ENCODE data around the gene KRT33A. TPM values are rescaled to one million over a fixed set of nuclear protein-coding genes. Genes with fewer than 3 reads are reported as not detected.

The KRT33A gene
- total RNA-seq, 2 experiments from 2014 or later, result not detected

DNA sequence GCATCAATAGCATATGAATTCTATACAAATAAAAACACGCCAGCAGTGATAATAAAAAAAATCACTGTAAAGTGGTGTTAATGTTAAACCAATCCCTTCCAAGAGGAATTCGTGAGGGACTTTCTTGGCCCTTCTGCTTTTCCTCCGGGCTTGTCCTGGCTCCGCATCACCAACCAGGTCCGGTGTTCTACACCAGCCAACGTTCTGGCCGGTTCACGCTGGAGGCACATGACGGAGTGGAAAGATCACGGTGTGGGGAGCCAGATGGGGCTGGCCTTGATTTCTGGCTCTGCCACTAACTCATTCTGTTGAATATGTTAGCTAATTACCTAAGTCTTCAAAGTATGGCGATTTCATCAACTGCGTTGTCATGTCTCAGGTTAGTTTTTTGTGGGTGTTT, 46.5 kb downstream of the KRT33A start:
- no peak for DNase-seq

DNA sequence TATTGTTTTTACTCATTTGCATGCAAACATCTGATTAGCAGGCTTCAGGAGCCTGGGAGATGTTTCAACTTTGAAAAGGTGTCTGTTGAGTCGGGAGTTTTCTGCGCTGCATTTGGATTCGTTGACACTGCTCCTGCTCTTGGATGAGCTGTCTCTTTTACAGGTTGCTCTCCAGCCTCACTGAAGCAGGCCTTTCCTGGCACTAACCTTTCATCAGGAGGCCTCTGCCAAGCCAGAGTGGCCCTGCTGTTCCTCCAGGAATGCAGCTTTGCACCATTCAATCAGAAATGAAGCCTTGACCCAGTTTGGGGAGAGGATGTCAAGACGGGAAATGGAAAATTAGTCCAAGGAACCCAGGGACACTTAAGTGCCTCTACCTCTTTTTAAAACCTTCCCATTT, 47.6 kb downstream of the KRT33A start:
- H3K27ac Mint-ChIP-seq, result no peak overlapping the region
- intact Hi-C loops (cut with micrococcal nuclease), result no loop called here
- H3K4me3 Mint-ChIP-seq, result no peak overlapping the region
- H3K36me3 Mint-ChIP-seq (ENCODE audit: low read depth), result no peaks in the 10 kb centered on the region
- peaks cover 7% of the 10 kb centered on the region for H3K9me3 Mint-ChIP-seq
- no peaks in the 10 kb centered on the region for H3K27me3 Mint-ChIP-seq (ENCODE audit: low read depth)
- DNase-seq, result no peak
- H3K4me1 Mint-ChIP-seq (ENCODE audit: low read depth), result peaks cover 25% of the 10 kb centered on the region
- CTCF ChIA-PET, result interaction anchor here (1.0 to 3.4 kb wide), 2 partner anchors 11 to 19 kb away, joined by 3 to 8 read pairs; no protein-coding TSS in a partner anchor

More for the DNA sequence above, 46.5 kb downstream of the KRT33A start:
- Mint-ChIP-seq H3K4me3 (no peak overlapping the region), H3K4me1 (ENCODE audit: low read depth) (peaks cover 36% of the 10 kb centered on the region), H3K27me3 (ENCODE audit: low read depth) (no peaks in the 10 kb centered on the region), H3K9me3 (peaks cover 7% of the 10 kb centered on the region), H3K36me3 (ENCODE audit: low read depth) (no peaks in the 10 kb centered on the region), H3K27ac (no peak overlapping the region)
- CTCF ChIA-PET, result interaction anchor here (3.4 kb wide), 1 partner anchor 18 kb away, joined by 8 read pairs; no protein-coding TSS in a partner anchor
- intact Hi-C loops (cut with micrococcal nuclease), result no loop called here

DNA sequence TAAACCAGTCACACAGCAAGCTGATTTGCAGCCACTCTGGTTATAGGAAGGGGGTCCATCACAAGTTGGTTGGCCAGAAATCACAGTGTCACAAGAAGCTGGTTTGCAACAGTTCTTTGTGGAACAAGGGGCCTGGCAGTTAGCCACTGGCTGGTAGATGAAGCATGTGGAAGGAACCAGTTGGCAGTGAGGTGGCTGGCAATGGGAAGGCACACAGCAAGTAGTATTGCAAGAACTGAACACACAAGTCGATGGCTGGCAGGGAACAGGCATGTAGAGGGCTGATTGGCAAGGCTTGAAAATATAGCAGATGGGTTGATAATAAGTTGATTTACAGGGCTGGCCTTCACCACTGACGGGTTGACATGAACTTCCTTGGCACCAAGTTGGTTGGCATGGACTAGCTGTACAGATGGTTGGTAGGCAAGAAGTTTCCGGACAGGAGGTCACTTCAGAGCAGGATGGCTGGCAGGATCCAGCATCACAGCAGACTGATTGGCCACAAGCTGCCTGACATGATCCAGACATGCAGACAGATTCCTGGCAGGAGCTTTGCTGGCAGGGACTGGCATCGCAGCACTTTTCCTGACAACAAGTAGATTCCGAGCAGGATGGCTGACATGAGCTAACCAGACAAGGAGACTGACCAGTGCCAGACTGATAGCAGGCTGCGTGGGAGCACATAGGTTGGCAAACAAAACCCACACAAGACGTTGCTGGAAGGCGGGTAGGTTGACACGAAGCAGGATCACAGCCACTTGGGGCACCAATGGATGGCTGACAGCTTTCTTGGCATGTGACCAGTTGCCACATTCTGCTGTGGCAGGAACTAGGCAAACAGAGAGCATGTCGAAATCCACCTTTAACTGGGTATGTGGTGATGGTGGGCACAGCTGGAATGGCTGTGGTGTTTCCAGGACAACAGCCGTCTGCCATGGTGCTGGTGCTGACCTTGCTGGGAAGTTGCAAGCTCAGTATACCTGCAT, 48.4 kb downstream of the KRT33A start, which contains the start of gene KRTAP29-1:
TSS of gene KRTAP29-1 (minus strand) at position 936 of the 986 bp plus-strand sequence. CDS start at position 936, 0 bp downstream.
- CTCF ChIA-PET, result interaction anchor here (3.4 kb wide), 1 partner anchor 20 kb away, joined by 8 read pairs; no protein-coding TSS in a partner anchor
- no peak within 1 kb of the TSS for H3K27ac Mint-ChIP-seq
- H3K36me3 Mint-ChIP-seq (ENCODE audit: low read depth), result no peaks in the 10 kb centered on the region
- H3K27me3 Mint-ChIP-seq (ENCODE audit: low read depth), result no peaks in the 10 kb centered on the region
- no peak within 1 kb of the TSS for H3K4me3 Mint-ChIP-seq
- peaks cover 7% of the 10 kb centered on the region for H3K9me3 Mint-ChIP-seq
- intact Hi-C loops (cut with micrococcal nuclease), result no loop called here
- no peak for DNase-seq
- H3K4me1 Mint-ChIP-seq (ENCODE audit: low read depth), result peaks cover 18% of the 10 kb centered on the region

DNA sequence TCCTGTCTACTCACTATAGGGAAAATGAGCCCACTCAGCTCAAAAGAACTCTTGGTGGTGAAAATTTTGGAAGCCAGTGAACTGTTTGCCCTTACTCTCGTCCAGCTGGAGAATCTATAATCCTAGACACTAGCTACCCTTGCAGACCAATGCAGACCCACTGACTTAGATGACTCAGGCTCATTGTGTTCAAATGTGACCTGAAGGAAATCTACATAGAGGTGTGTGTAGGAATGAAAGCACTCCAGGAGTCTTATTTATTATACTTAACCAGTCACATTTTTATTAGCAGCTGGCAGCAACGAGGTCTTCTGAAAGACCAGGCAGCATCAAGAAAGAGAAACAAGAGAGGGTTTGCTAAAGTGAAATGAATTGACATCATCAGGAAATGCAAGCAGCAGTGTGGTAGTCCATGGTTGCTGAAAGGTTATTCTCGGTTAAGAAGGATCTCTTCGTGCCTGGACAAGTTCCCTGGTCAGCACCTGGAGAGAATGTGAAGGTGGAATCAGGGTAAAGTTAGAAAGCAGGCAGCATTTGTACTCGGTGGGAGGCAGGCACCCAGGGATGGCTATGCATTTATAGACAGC, 49.3 kb downstream of the KRT33A start:
- Mint-ChIP-seq H3K27ac (no peak overlapping the region), H3K4me1 (ENCODE audit: low read depth) (peaks cover 10% of the 10 kb centered on the region), H3K27me3 (ENCODE audit: low read depth) (no peaks in the 10 kb centered on the region), H3K9me3 (peaks cover 7% of the 10 kb centered on the region), H3K4me3 (no peak overlapping the region), H3K36me3 (ENCODE audit: low read depth) (no peaks in the 10 kb centered on the region)
- intact Hi-C loops (cut with micrococcal nuclease), result no loop called here
- CTCF ChIA-PET, result interaction anchor here (3.4 kb wide), 1 partner anchor 21 kb away, joined by 8 read pairs; no protein-coding TSS in a partner anchor
- DNase-seq, result no peak

DNA sequence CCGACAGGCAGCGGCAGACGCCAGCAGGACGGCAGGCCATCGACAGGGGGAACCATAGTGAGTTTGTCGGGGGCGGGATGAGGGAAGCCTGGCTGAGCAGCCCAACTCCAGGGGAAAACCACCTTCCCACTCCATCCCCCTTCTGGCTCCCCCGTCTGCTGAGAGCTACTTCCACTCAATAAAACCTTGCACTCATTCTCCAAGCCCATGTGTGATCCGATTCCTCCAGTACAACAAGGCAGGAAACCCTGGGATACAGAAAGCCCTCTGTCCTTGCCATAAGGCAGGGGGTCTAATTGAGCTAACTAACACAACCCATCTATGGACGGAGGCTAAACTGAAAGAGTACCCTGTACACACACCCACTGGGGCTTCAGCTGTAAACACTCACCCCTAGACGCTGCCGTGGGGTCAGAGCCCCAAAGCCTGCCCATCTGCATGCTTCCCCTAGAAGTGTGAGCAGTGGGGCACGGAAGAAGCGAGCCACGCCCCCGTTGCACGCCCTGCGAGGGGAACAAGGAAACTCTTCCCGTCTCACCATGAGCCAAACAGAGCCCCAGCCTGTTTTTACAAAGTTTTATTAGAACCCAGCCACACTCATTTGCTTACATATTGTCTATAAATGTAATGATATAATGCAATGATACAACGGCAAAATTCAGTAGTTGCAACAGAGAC, 52.0 kb downstream of the KRT33A start:
- H3K27me3 Mint-ChIP-seq (ENCODE audit: low read depth), result no peaks in the 10 kb centered on the region
- no peak for DNase-seq
- peaks cover 10% of the 10 kb centered on the region for H3K4me1 Mint-ChIP-seq (ENCODE audit: low read depth)
- H3K36me3 Mint-ChIP-seq (ENCODE audit: low read depth), result no peaks in the 10 kb centered on the region
- H3K9me3 Mint-ChIP-seq, result peaks cover 7% of the 10 kb centered on the region
- intact Hi-C loops (cut with micrococcal nuclease), result no loop called here
- no peak overlapping the region for H3K4me3 Mint-ChIP-seq
- H3K27ac Mint-ChIP-seq, result no peak overlapping the region
- CTCF ChIA-PET, result no interaction called here

DNA sequence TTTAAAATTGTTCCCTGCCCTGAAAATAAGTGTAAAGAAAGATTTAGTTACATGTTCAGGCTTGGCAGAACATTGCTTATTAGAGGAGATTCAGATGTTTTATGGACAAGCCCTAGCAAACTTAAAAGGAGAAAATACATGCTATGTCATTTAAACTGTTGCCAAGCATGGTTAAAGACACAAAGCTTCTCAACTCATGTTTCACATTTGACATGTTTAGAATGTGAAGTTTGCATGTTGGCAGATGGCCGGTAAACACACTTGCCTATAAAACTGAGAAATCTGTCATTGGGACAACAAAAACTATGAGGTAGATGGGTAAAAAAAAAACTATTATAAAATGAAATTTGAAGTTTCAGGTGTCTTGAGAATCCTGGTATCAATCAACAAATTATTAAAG, 53.8 kb downstream of the KRT33A start:
- Mint-ChIP-seq H3K27ac (no peak overlapping the region), H3K4me1 (ENCODE audit: low read depth) (peaks cover 7% of the 10 kb centered on the region), H3K27me3 (ENCODE audit: low read depth) (no peaks in the 10 kb centered on the region), H3K4me3 (no peak overlapping the region), H3K9me3 (peaks cover 7% of the 10 kb centered on the region), H3K36me3 (ENCODE audit: low read depth) (no peaks in the 10 kb centered on the region)
- no peak for DNase-seq
- CTCF ChIA-PET, result no interaction called here
- intact Hi-C loops (cut with micrococcal nuclease), result no loop called here

Other genes with a start within 250 kb of the KRT33A start
- gene KRTAP4-16, start 248.6 kb downstream of the KRT33A start, total RNA-seq, result not detected
- gene KRTAP4-9, start 245.4 kb downstream of the KRT33A start, total RNA-seq, result not detected
- not detected for gene KRTAP4-11, start 232.5 kb downstream of the KRT33A start, total RNA-seq
- not detected for gene KRTAP4-12, start 226.6 kb downstream of the KRT33A start, total RNA-seq
- not detected for gene KRTAP4-6, start 210.3 kb downstream of the KRT33A start, total RNA-seq
- not detected for gene KRTAP4-5, start 201.0 kb downstream of the KRT33A start, total RNA-seq
- not detected for gene KRTAP4-4, start 190.1 kb downstream of the KRT33A start, total RNA-seq
- gene KRTAP4-3, start 182.6 kb downstream of the KRT33A start, total RNA-seq, result not detected
- not detected for gene KRTAP4-2, start 172.6 kb downstream of the KRT33A start, total RNA-seq
- not detected for gene KRTAP4-1, start 165.9 kb downstream of the KRT33A start, total RNA-seq
- not detected for gene KRTAP9-1, start 160.9 kb downstream of the KRT33A start, total RNA-seq
- gene KRTAP9-2, start 124.2 kb downstream of the KRT33A start, total RNA-seq, result not detected
- not detected for gene KRTAP9-3, start 118.4 kb downstream of the KRT33A start, total RNA-seq
- gene KRTAP9-8, start 112.8 kb downstream of the KRT33A start, total RNA-seq, result not detected
- not detected for gene KRTAP9-4, start 101.1 kb downstream of the KRT33A start, total RNA-seq
- gene KRTAP9-9, start 95.4 kb downstream of the KRT33A start, total RNA-seq, result not detected
- gene KRTAP9-6, start 85.5 kb downstream of the KRT33A start, total RNA-seq, result not detected
- gene KRTAP9-7, start 75.1 kb downstream of the KRT33A start, total RNA-seq, result not detected
- gene KRTAP29-1, start 48.0 kb downstream of the KRT33A start, total RNA-seq, result not detected
- under 1 TPM in 1 of 2 experiments, not detected in 1; 0.15 TPM for gene KRTAP16-1, start 41.5 kb downstream of the KRT33A start, total RNA-seq
- gene KRTAP17-1, start 35.1 kb downstream of the KRT33A start, total RNA-seq, result not detected
- not detected for gene KRT33B, start 19.0 kb upstream of the KRT33A start, total RNA-seq
- gene KRT34, start 31.5 kb upstream of the KRT33A start, total RNA-seq, result not detected
- not detected for gene KRT31, start 46.8 kb upstream of the KRT33A start, total RNA-seq
- gene KRT37, start 73.8 kb upstream of the KRT33A start, total RNA-seq, result not detected
- gene KRT38, start 90.2 kb upstream of the KRT33A start, total RNA-seq, result not detected
- not detected for gene KRT32, start 116.6 kb upstream of the KRT33A start, total RNA-seq
- gene KRT35, start 130.3 kb upstream of the KRT33A start, total RNA-seq, result not detected
- gene KRT36, start 139.1 kb upstream of the KRT33A start, total RNA-seq, result not detected
- gene KRT13, start 154.8 kb upstream of the KRT33A start, total RNA-seq, result not detected
- not detected for gene KRT15, start 168.1 kb upstream of the KRT33A start, total RNA-seq
- gene KRT19, start 177.5 kb upstream of the KRT33A start, total RNA-seq, result not detected
- not detected for gene KRT9, start 221.2 kb upstream of the KRT33A start, total RNA-seq
- not detected for gene KRT14, start 236.1 kb upstream of the KRT33A start, total RNA-seq

All from activated naive CD4-positive, alpha-beta T cell treated with anti-CD3 and anti-CD28 coated beads for 36 hours (primary cell).